ENCODE data around the gene FYN. TPM values are rescaled to one million over a fixed set of nuclear protein-coding genes. Genes with fewer than 3 reads are reported as not detected.

Gene FYN
- polyA plus RNA-seq, 1 donor (not counting 4 experiments of a cell fraction or from before 2014, with no cell fraction given) = 24.7 TPM

DNA sequence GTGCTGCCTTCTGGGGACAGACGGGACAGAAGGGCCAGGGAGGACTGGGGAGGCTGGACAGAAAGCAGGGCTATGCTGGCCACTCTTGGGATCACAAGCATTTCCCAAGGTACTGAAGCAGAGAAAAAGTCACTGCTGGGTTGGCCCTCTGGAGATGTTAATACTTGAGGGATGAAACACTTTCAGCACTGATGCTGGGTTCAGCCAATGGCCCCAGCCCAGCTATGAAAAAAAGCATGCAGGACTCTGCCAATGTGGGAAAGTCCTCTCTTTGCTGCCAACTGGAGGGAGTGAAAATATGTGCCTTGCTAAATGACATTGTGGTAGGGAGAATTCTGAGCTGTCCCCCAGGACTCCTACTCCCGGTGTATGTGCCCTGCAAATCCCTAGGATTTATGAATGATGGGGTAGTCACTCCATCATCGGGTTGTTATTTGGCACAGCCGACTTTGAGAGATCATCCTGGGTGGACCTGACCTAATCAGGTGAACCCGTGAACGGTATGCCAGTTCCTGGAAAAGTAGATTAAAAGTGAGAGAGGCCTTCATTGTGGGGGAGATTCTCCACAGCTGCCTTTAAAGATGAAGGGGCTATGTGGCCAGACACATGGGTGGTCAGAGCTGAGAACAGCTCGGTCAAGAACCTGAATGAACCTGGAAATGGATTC lies 147.7 kb downstream of the FYN start:
- TF ChIP-seq, protein P1, sequence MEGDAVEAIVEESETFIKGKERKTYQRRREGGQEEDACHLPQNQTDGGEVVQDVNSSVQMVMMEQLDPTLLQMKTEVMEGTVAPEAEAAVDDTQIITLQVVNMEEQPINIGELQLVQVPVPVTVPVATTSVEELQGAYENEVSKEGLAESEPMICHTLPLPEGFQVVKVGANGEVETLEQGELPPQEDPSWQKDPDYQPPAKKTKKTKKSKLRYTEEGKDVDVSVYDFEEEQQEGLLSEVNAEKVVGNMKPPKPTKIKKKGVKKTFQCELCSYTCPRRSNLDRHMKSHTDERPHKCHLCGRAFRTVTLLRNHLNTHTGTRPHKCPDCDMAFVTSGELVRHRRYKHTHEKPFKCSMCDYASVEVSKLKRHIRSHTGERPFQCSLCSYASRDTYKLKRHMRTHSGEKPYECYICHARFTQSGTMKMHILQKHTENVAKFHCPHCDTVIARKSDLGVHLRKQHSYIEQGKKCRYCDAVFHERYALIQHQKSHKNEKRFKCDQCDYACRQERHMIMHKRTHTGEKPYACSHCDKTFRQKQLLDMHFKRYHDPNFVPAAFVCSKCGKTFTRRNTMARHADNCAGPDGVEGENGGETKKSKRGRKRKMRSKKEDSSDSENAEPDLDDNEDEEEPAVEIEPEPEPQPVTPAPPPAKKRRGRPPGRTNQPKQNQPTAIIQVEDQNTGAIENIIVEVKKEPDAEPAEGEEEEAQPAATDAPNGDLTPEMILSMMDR (optimal IDR thresholded peaks at IDR 0.05 in 1 of 3, IDR thresholded peaks at IDR 0.05 in 1 of 3, conservative IDR thresholded peaks at IDR 0.05 in 1 of 3; ENCODE audit: extremely low read depth in 1 of 3, insufficient read depth in 2 of 3, low read length in 3 of 3) = no peak
- TF ChIP-seq EZH2 (IDR thresholded peaks at IDR 0.05; ENCODE audit: low read length) = no peak
- Histone ChIP-seq H3K9me1 (ENCODE audit: control insufficient read depth, extremely low read depth, insufficient read depth, low read length) (peaks cover 2% of the 10 kb centered on the region), H3K9me3 (ENCODE audit: control insufficient read depth, low read depth, low read length) (no peaks in the 10 kb centered on the region), H3K27me3 (ENCODE audit: control insufficient read depth, extremely low read depth, insufficient read depth, low read length) (no peaks in the 10 kb centered on the region), H3K27ac (ENCODE audit: control insufficient read depth, insufficient read depth, low read length) (no peak overlapping the region), H3K4me2 (ENCODE audit: control insufficient read depth, extremely low read depth, insufficient read depth, low read depth, low read length) (no peak overlapping the region), H3K4me1 (ENCODE audit: control insufficient read depth, extremely low read depth, insufficient read depth, low read length) (peaks cover 4% of the 10 kb centered on the region), H3K4me3 (ENCODE audit: control insufficient read depth in 2 of 3, extremely low read depth in 1 of 3, insufficient read depth in 2 of 3, low read depth in 1 of 3, low read length in 3 of 3) (no peak overlapping the region), H3K79me2 (ENCODE audit: control insufficient read depth, insufficient read depth, low read length) (no peaks in the 10 kb centered on the region), H4K20me1 (ENCODE audit: control insufficient read depth, extremely low read depth, insufficient read depth, low read length) (no peaks in the 10 kb centered on the region), H3K9ac (ENCODE audit: control insufficient read depth, extremely low read depth, insufficient read depth, low read length) (no peak overlapping the region), H3K36me3 (ENCODE audit: control insufficient read depth in 2 of 2, extremely low read depth in 1 of 2, insufficient read depth in 2 of 2, low read length in 2 of 2) (peaks cover 0 to 2% of the 10 kb centered on the region in 2 experiments), H2AFZ (ENCODE audit: control insufficient read depth, low read length) (no peak overlapping the region)
- dilution Hi-C loops (cut with MboI; ENCODE audit: extremely low pct_ligation_motif_present, low sequenced_read_pairs) = loop anchor here (5.0 kb wide), 1 partner anchor 37 kb away; no protein-coding TSS in a partner anchor
- DNase-seq (ENCODE audit: low read depth, low spot score) (no peak), FAIRE-seq (no peak)

DNA sequence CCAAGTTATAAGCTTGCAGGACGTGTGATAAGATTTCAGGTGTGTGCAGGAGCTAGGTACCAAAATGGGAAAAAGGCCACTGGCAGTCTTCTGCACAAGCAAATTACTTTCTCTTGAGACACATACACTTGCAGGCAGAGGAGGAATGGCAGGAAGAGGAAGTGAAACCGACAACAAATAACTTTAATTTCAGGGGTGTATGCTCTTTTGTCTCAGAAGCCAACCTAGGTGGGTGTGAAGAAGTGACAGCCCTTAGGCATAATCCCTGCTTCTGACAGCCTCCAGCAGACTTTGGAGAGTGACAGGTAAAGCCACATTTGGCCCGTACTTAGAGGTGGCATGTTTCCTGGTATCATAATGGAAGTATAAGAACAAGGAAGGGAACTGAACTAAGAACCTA lies 148.7 kb downstream of the FYN start:
- TF ChIP-seq, protein P1 (optimal IDR thresholded peaks at IDR 0.05 in 1 of 3, IDR thresholded peaks at IDR 0.05 in 1 of 3, conservative IDR thresholded peaks at IDR 0.05 in 1 of 3; ENCODE audit: extremely low read depth in 1 of 3, insufficient read depth in 2 of 3, low read length in 3 of 3) = no peak
- FAIRE-seq (no peak), DNase-seq (ENCODE audit: low read depth, low spot score) (no peak)
- Histone ChIP-seq H2AFZ (ENCODE audit: control insufficient read depth, low read length) (no peak overlapping the region), H3K9me3 (ENCODE audit: control insufficient read depth, low read depth, low read length) (no peaks in the 10 kb centered on the region), H3K27ac (ENCODE audit: control insufficient read depth, insufficient read depth, low read length) (no peak overlapping the region), H3K9ac (ENCODE audit: control insufficient read depth, extremely low read depth, insufficient read depth, low read length) (no peak overlapping the region), H3K27me3 (ENCODE audit: control insufficient read depth, extremely low read depth, insufficient read depth, low read length) (no peaks in the 10 kb centered on the region), H3K4me2 (ENCODE audit: control insufficient read depth, extremely low read depth, insufficient read depth, low read depth, low read length) (no peak overlapping the region), H3K4me3 (ENCODE audit: control insufficient read depth in 2 of 3, extremely low read depth in 1 of 3, insufficient read depth in 2 of 3, low read depth in 1 of 3, low read length in 3 of 3) (no peak overlapping the region), H4K20me1 (ENCODE audit: control insufficient read depth, extremely low read depth, insufficient read depth, low read length) (no peaks in the 10 kb centered on the region), H3K79me2 (ENCODE audit: control insufficient read depth, insufficient read depth, low read length) (no peaks in the 10 kb centered on the region), H3K36me3 (ENCODE audit: control insufficient read depth in 2 of 2, extremely low read depth in 1 of 2, insufficient read depth in 2 of 2, low read length in 2 of 2) (peaks cover 0 to 2% of the 10 kb centered on the region in 2 experiments), H3K4me1 (ENCODE audit: control insufficient read depth, extremely low read depth, insufficient read depth, low read length) (peaks cover 4% of the 10 kb centered on the region), H3K9me1 (ENCODE audit: control insufficient read depth, extremely low read depth, insufficient read depth, low read length) (peaks cover 2% of the 10 kb centered on the region)
- dilution Hi-C loops (cut with MboI; ENCODE audit: extremely low pct_ligation_motif_present, low sequenced_read_pairs) = loop anchor here (25.0 kb wide), 1 partner anchor 238 kb away; no protein-coding TSS in a partner anchor
